ENCODE results near the gene GDF7.

Gene GDF7

DNA sequence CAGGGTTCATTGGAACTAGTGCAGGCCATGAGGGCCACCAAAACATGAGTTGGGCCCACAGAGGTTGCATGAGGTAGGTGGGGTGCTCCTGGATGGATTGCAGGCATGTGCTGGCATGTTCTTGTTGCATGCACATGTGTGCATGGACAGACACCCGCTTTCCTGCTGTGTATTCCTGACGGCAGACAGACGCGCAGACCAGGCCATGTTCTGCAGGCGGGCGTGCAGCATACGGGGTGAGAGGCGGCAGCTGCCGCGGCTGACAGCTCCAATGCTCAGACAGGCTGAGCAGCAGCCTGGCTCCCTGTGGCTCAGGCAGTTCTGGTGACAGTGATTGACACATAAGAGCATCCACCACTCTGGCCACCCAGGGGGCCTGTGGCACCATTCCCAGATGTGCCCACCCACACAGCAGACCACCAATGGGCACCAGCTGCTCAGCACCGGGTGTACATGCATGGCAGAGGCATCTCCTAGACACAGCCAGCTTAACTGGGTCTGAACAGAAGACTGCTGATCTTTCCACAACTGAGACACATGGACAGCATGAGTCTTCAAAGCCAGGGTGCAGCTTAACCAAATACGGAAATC lies 37.3 kb upstream of the GDF7 start:
- DNase-seq, result no peak

DNA sequence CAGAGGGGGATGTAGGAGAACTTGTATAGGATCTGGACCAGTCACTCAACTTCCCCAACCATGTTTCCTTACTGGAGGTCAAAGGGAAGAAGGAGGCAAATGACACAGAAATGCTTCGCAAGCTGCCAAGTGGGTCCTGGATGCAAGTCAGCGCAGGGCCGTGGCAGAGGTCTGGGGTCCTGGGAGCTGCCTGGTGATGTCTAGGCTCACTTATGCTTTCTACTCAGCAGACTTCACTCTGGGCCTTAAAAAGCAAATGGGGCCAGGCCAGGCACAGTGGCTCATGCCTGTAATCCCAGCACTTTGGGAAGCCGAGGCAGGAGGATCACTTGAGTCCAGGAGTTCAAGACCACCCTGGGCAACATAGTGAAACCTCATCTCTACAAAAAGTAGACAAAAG lies 36.0 kb upstream of the GDF7 start:
- DNase-seq, result no peak

DNA sequence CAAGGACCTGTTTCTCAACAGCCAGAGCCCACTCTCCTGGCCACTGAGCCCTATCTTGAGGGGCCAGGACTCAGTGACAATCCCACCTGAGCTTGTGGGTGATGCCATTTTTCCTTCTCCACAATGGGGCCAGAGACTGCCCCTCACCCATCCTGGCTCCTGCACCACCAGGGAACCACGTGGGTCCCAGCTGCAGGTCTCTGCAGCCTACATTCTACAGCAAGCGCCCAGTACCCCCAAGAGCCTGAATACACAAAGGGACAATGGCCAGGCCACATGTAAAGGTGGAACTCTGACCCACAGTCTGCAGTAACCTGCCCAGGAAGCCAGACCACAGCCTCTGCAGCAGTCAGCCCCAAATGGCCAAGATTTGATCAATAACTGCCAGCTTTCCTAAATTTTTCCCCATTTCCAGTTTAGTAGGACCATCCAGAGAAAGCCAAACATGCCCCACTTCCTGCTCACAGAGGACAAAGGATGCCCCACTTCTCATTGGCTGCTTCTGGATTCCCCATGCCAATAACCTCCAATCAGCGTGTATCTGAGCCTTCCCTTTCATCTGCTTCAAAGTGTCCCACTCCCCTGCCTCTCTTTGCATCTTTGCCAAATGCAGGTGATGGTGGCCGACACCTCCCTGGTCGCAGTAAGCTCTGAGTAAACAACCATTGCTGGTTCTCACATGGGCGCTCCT lies 35.2 kb upstream of the GDF7 start:
- no peak for DNase-seq

DNA sequence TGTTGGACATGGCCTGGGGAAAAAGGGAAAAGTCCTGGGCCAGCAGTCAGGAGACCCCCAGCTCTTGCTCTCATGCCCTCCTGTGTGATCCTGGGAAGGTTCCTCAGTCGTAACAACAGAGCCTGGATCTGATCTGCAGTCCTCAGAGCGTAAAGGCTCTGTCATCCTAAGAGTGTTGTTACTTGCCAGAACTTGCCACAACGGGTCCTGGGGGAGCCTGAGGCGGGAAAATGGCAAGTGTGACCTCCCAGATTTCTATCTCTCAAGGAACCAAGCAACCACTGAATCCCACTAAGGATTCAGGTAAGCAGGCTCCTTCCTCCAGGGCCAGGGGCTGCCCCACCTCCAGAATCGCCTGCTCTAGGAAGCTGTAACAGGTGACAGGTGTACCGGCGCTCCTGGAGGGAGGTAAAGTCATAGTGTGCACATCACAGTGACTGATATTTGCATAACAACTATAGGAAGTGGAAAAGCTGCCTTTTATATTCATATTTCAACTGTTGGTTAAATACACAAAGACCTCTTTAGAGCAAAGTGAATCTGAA lies 34.4 kb upstream of the GDF7 start:
- DNase-seq, result no peak

DNA sequence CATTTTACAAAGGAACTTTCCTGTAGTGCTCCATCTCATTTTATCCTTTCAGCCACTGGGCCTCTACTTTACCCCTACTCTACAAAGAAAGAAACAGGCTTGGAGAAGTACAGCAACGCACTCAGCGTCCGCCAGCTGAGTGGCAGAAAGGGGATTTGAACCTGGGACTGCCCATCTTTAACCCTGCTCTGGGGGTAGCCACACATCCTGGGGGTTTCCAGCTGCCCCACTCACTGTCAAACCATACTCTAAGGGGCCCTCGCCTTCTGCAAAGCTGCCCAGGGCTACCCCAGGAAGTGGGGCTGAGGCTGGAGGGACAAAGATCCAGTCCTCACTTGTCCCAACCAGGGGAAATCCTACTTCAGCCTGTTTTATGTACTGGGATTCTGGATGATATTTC lies 33.9 kb upstream of the GDF7 start:
- DNase-seq, result no peak

DNA sequence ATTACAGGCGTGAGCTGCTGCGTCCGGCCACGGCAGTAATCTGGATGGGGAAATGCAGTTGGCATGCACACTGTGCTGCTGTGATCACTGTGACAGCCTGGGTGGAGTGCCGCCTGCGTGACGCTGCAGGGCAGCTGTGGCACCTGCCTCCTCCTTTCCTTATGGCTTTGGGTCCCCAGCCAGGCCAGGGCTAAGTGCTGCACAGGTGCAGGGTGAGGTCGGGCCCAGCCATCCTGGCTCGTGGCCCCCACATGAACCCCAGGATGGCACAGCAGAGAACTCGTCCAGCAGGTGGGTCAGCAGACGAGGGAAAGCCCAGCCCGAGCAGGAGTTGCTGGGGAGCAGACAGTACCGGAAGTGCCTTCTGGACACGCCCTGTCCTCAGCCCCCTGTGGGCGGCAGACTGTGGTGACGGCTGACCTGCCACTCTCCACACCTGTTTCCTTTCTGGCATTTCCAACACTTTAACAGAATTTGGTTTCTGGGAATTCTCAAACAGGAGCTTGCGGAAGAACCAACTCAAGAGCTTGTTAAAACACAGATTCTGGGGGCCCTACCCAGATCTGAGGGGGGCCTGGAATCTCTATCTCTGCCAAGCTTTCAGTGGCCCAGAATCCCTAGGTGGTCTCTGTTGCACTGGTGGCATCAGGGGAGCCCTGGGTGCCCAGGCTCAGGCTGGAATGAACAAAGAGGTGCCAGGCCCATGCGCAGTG lies 33.0 kb upstream of the GDF7 start:
- DNase-seq, result no peak

DNA sequence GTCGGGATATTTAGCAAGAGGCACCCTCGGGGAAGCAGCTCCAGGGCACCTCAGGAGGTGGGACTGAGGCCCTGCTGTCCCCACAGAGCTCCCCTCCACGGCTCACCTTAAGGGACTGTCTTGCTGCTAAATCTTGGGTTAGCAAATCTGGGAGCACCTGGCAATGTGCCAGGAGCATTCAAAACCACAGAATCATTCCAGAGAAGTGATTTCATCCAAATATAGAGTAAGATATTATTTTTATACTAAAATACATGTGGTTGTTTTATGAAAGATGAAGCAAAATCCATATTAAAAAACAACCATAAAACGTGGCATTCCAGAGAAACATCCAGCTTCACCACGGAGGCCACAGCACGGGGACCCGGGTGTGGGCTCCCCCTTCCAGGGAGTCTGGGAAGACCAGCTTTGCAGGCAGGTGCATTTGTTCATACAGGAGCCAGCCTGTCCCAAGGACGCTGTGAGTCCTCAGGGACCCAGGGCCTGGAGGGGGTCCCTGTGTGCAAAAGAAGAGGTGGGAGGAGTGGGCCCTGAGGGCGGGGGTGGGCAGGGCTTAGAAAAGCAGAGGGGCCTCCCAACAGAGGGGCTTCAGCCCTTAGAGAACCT lies 32.3 kb upstream of the GDF7 start:
- DNase-seq, result no peak

DNA sequence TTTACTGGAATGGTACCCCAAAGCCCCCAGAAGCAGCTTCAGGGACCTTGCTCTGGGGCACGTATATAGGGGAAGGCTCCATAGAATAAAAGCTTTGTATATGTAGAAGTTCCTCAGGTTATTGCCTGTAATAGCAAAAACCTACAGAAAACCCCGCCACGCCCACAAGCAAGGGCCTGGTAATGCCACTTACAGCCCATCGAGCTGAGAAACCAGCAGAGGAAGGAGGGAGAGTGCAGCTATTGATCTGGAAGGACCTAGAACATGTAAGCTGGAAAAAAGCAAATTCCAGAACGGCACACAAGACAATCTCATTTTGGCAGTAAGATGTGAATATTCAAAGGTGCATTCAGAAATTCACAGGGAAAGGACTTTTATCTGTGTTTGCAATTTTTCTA lies 31.8 kb upstream of the GDF7 start:
- DNase-seq, result no peak

DNA sequence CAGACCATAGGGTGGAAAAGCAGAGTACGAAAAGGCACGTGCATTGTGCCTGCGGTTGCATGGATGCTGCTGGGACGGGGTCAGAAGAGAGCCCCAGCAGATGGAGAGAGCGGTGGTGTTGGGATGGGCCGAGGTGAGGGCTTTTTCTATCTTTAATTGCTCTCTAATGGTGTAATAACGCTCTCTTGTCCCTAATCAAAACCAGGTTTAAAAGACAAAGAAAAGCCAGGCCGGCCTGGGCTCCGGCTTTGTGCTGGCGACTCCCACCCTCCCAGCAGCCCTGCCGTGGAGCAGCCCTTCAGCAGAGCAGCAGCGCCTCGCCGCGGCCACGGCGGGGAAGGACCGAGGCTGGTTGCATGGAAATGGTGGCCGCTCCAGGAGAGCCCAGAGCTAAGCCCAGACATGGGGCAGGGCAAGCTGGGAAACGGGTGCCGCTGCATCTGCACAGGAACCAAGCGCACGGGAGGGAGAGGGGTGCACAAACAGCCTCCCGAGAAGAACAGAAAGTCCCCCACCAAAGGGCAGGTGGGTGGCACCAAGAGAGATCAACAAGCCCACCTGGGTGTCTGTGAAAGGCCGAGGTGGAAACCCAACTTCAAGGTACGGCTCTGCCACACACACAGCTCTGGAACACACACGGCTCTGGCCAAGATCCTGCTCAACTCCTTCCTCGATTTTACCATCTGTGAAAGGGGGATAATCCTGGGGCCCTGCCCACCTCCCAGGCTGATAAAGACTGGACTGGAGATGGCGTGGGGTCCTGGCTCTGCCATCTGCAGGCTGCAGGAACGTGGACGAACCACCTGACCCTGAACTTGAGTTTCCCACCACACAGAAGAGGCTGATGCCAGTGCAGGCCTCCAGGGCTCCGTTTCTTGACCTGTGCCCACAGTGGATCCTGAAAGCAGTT lies 31.0 kb upstream of the GDF7 start:
- peak; percentile 20 to 62 for DNase-seq

DNA sequence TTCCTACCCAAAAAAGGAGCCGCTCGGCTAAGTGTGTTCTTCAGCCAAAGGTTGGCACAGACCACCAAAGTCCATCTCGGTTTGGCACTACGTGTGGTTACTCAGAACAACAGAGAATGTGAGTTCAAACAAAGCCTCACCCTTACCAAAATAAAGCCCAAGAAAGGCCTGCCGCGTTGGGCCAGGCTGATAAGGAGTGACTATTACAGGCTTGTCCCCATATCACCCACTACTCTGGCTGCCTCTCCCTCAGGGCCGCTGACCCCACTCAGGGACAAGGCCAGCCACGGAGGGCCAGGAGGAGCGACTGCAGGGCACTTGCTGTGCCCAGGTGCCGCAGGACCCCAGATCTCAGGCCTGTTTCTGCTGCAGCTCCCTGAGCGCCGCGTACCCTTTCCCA lies 29.8 kb upstream of the GDF7 start:
- no peak for DNase-seq

DNA sequence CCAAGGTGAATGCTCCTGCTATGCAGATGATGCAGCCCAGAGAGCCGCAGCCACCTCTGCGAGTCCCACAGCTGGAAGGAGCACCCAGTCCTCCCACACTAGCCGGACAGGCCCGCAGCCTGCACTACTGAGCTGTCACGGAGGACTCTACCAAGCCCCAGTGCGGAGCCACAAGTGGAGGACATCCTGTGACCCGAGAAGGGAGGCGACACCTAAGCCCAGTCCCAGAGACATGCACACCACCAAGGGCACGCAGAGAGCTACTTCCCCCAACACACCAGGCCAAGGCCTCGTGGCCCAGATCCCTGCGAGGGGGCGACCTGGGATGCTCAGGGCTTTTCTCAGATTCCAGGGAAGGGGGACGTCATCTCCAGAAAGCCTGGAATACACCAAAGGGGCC lies 28.9 kb upstream of the GDF7 start:
- DNase-seq, result no peak

DNA sequence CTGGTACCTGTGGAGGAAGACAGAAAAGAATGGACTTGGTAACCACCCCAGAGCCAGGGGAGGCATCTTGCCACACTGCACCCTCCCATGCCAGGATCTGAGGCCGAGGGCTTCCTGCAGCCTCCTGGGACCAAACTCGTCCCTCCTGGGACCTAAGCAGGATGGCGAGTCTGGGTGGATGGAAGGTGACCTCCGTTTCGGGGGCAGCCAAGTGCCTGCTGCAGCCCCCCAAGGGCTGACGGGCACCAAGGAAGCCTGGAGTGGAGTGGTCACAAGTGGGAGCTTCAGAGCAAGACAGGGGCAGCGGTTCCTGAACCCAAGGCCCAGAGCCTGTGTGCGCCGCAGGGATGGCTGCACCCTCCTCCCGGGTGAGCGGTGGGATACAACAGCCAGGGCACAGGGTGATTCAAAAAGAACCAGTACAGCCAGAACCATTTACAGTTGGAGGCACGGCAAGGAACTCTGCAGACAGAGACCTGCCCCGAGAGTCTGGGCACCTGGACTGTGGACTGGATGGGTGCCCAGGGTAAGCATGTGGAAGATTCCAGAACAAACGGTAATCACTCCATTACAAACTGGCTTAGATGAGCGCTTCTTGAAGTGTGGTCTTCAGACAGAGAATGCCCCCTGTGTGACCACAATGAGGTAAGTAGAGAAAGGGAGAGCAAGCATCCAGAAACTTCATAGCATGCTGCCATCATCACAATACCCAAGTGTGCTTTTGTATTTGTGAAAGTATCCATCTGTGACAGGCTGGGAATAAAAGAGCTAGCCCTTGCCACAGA lies 28.1 kb upstream of the GDF7 start:
- DNase-seq, result no peak

DNA sequence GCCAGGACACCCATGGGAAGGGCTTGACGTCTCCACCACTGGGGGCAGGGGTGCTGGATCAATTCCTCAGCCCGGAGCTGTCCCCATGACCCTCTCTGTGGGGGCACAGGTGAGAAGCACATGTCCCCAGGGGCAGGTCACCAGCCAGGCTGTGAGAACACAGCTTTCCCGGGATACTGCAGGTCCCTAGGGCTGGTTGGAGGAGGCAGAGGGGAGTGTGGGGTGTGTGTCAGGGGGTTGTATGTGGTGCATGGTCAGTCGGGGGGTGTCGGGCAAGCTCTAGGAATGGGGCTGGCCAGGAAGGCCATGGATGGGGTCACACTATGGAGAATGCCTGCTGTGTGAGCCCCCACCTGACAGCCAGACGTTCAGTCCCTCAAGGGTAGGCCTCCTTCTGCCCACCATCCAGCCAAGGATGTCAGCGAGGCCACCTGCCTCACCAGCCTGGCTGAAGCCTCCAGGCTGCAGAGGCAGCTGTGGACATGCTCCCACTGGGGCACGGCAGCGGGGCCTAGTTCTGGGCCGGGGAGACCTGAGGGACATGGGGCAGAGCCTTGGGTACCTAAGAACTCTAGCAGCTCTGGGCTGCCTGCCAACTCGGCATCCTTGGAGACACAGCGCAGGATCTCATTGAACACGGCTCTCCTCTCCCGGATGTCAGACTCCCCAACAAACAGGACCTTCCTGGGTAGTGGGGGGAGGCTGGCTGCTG lies 26.4 kb upstream of the GDF7 start:
- no peak for DNase-seq

DNA sequence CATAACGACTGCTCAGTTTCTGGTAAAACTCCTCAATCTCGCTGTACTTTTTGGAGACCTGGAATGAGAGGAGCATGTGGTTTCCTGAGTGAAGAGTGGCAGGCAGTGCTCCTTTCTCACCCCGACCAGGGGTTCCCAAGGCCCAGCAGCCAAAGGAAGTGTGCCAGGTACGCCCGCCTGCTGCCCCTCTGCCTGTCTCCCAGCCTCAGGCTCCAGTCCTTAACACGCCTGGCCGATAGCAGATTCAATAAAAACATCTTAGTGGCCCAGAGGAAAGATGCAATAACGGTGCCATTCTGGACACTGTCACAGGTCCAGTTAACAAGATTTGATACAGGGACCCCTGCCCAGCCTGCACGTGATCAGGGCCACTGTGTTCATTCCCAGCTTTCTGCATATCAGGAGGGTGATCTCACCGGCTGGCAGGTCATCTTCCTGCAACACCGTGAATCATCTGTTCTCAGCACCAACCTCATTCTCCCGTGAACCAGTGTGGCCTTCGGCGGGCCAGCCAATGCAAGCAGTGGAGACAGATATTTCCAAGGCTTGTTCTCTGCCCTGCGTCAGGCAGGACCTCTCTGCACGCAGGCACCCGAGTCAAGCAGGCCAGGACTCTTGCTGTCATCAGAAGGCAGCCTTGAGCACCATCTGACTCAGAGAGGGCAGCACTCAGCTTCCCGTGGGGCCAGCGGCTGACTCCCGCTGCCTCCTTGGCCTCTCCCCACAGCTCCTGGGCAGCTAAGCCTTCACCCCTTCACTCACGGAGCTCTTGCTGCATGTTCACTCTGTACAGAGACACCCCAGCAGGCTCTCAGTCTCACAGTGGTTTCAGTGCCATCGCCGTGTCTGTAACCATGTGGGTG lies 25.6 kb upstream of the GDF7 start:
- no peak for DNase-seq

DNA sequence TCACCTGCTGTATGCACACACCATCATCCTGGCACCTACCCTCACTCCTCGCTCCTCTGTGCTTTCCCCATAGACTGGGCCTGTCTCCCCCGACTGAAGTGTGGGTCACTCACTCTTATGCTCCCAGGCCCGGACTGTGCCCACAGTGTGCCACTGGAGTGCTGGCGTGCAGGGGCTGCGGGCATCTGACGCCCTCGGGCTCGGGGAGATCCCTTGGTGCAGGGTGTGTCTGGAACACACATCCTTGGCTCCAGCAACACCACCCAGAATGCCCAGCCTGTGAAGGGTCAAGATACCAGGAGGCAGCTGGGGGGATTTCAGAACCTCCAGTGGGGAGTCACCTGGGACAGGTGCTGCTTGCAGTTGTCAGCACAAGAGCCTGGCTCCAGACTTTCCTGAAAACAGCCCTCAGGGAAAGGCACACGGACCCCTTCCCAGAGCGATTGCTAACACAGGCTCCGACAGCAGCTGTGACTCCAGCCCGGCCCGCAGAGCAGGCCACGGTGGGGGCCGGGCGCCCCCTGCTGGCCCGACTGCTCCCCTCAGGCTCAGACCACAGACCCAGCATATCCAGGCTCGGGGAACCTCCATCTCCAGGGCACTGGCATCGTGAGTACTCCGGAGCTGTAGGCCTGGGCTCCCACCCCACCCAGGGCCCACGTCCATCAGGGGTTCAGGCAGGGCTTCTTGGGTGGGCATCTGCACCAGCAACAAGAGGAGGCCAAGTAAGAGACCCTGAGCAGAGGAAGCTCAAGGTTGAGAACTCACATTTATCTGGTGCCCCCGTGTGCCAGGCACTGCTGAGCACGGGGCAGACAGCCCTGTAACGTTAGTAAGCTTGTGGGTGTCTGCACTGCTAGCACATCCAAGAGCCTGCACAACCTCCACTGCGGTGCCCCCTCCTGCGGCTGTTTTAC lies 24.6 kb upstream of the GDF7 start:
- DNase-seq, result peak in 1 of 2 experiments; percentile 50

DNA sequence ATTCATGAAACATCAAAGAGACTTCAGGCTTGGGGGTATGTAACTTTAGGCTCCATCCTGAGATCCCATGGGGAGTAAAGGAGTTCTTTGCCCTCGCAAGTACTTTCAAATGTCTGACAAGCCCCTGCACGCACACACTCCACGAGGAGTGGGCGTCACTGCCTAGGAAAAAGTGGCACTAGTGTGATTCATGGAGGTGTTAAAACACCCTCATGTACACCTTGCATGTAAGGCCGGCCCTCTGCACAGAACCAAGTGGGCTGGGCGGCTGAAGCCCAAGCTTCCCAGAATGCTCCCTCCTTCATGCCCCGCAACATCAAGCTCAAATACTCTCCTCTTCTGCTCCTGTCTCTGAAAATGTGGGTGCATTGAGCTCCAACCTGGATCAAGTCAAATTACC lies 23.9 kb upstream of the GDF7 start:
- no peak for DNase-seq

DNA sequence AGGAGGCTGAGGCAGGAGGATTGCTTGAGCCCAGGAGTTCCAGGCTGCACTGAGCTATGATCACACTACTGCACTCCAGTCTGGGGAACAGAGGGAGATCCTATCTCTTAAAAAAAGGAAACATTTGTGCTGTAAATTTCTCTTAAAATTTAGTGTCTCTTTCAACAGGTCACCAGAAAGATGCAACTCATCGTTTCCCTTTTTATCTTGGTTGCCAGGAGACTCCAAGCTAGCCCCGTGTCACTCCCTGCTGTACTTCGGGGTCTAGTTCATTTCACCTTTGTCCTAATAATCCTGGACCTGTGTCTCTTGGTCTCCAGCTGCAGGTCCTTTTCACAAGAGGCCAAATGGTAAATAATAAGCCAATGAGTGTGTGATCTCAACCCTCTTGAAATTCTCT lies 23.1 kb upstream of the GDF7 start:
- no peak for DNase-seq

DNA sequence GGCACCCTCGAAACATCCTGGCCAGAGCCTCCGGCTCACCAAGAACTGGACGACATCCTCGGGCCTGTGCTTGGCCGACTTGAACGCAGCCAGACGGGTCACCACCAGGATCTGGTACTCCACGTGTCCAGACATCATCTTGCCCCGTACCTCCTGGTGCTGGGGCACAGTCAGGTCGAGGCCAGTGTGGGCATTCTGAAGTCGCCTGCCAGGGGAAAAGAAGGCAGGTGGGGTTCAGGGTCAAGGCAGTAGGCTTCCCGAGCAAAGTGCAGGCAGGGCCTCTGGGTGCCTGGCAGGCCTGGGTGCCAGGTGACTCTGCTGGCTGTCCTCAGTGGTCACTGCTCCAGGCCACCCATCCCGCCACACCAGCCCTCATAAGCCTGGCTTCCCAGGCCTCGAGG lies 21.6 kb upstream of the GDF7 start:
- DNase-seq, result no peak

DNA sequence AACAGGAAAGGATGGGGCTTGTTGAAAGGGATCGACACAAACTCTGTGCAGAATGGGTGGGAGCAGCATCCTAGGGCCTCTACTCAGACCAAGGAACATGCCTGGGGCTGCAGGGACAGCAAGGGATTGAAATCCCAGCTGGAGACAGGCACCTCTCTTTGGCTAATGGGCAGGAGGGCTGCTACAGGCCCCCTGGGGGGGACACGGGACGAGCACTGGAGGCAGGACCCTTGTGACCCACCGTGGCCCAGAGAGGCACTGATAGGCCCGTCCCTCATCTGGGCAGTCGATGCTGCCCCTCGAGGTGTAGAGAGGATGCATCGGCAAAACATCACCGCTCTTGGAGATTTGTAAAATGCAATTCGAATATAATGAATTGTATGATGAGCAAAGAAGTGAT lies 21.2 kb upstream of the GDF7 start:
- DNase-seq, result no peak

Data from SW 1271 (cell line).